ENCODE results near the gene GPR119.

- no peak for TF ChIP-seq CTCF (IDR thresholded peaks at IDR 0.05)
- no peak for TF ChIP-seq EZH2 (IDR thresholded peaks at IDR 0.05)
Measured at GRCh38 chrX:130339408-130340222, 45.9 kb downstream of the GPR119 start, which contains the start of gene SLC25A14.

Measured in neural progenitor cell (in vitro differentiated cells).